ENCODE results near the gene SMYD2. TPM values are rescaled to one million over a fixed set of nuclear protein-coding genes. Genes with fewer than 3 reads are reported as not detected.

The SMYD2 gene
- 71.1 and 151 TPM in 2 replicates for total RNA-seq

GRCh38 chr1:214281021-214281719 lies at the start of gene SMYD2:
Gene SMYD2, plus strand, starts transcription at chr1:214281159. Its CDS starts 96 bp downstream, at chr1:214281255.

Measured in placental epithelial cell (primary cell).